Right lobe of liver (tissue), 4 donors: ENCODE data around the gene TMEM174.

Source experiments
- CTCF ChIP-seq, 4 donors: fragments of 200-600 bp in 3 of 4; fragments of 450-650 bp in 1 of 4; IDR thresholded peaks; one replicate each; pipeline versions ENCODE4 v1.5.1 to v1.8.0; 2016 to 2022; ENCODE audit warnings: antibody characterized with exemption in 4 of 4, mild to moderate bottlenecking in 2 of 4
- POLR2A ChIP-seq: fragments of 450-650 bp; IDR thresholded peaks from one replicate; pipeline ENCODE4 v1.6.1; 2017; ENCODE audit warnings: antibody characterized with exemption, mild to moderate bottlenecking
- donor health status: DM: no; HTN: no; CAD: no.
- donor health status: DM: no; HTN: no; CAD: no.
- donor health status: DM: no; HTN: yes; CAD: no.

- TF ChIP-seq CTCF (IDR thresholded peaks at IDR 0.05), result no peak
- TF ChIP-seq POLR2A, result no peak
Observed at GRCh38 chr5:73197637-73198257, 24.8 kb downstream of the TMEM174 start.
